Esophagus muscularis mucosa (tissue), 4 donors: ENCODE measurements around the gene CCR4.

Source experiments
- CTCF ChIP-seq, 3 experiments: fragments of 200-600 bp in 2 of 3; fragments of 450-650 bp in 1 of 3; sonication (generic) in 2 of 3; IDR thresholded peaks; one replicate each; pipeline ENCODE4 v1.5.1; 2017 to 2019; ENCODE audit warnings: antibody characterized with exemption in 3 of 3, mild to moderate bottlenecking in 2 of 3, moderate library complexity in 1 of 3
- EP300 ChIP-seq: sonication (generic); formaldehyde crosslinking; IDR thresholded peaks from one replicate; pipeline ENCODE4 v1.6.1; 2017; ENCODE audit warnings: antibody characterized with exemption
- POLR2A ChIP-seq: fragments of 450-650 bp; IDR thresholded peaks from one replicate; pipeline ENCODE4 v1.6.1; 2017; ENCODE audit warnings: antibody characterized with exemption, moderate library complexity, mild to moderate bottlenecking, low read depth

GRCh38 chr3:32996048-32996754 lies 44.8 kb downstream of the CCR4 start:
- TF ChIP-seq CTCF (IDR thresholded peaks at IDR 0.05) (no peak), EP300 (no peak), POLR2A (no peak)
